AG09309 (cell line): ENCODE data around the gene NT5DC2.
A peak's percentile ranks its signal among the peaks of the same experiment; 100 is the strongest.

Experiments used
- DNase-seq: peaks from one replicate; pipeline ENCODE4 v3.0.0-alpha.2; 2010; ENCODE audit warnings: low read depth
- H3K4me3 ChIP-seq: 2 replicates; pipeline ENCODE4 v1.5.1; 2011; ENCODE audit warnings: mild to moderate bottlenecking, low read depth, low read length, moderate library complexity; ENCODE audit not compliant: control insufficient read depth
- CTCF ChIP-seq: IDR thresholded peaks from 2 replicates; pipeline ENCODE4 v1.5.1; 2011; ENCODE audit warnings: mild to moderate bottlenecking, low read depth, low read length, inconsistent platforms; ENCODE audit not compliant: insufficient read depth, control insufficient read depth; ENCODE audit errors: missing control alignments

Gene NT5DC2

GRCh38 chr3:52533623-52534280 lies at the start of gene NT5DC2:
Gene NT5DC2 (minus strand): TSS chr3:52533857. CDS start chr3:52533737, 120 bp downstream.
- H3K4me3 ChIP-seq: peak within 1 kb of the TSS; percentile 82
- DNase-seq: no peak
- no peak for TF ChIP-seq CTCF

GRCh38 chr3:52574056-52574965 lies 40.7 kb upstream of the NT5DC2 start:
- DNase-seq: no peak
- no peak overlapping the region for H3K4me3 ChIP-seq
- TF ChIP-seq CTCF: no peak

- no peak overlapping the region for H3K4me3 ChIP-seq
- DNase-seq: no peak
- no peak for TF ChIP-seq CTCF
Observed at GRCh38 chr3:52572221-52572620, 38.6 kb upstream of the NT5DC2 start.

- no peak for TF ChIP-seq CTCF
- no peak for DNase-seq
- H3K4me3 ChIP-seq: no peak overlapping the region
Observed at GRCh38 chr3:52570076-52570475, 36.4 kb upstream of the NT5DC2 start.

GRCh38 chr3:52568069-52568468 lies 34.4 kb upstream of the NT5DC2 start:
- DNase-seq: no peak
- no peak for TF ChIP-seq CTCF

GRCh38 chr3:52563984-52564383 lies 30.3 kb upstream of the NT5DC2 start:
- no peak overlapping the region for H3K4me3 ChIP-seq
- no peak for TF ChIP-seq CTCF
- no peak for DNase-seq

More at GRCh38 chr3:52568069-52568468, 34.4 kb upstream of the NT5DC2 start:
- no peak overlapping the region for H3K4me3 ChIP-seq
